Measurements from ENCODE around the gene AKAP7.

DNA sequence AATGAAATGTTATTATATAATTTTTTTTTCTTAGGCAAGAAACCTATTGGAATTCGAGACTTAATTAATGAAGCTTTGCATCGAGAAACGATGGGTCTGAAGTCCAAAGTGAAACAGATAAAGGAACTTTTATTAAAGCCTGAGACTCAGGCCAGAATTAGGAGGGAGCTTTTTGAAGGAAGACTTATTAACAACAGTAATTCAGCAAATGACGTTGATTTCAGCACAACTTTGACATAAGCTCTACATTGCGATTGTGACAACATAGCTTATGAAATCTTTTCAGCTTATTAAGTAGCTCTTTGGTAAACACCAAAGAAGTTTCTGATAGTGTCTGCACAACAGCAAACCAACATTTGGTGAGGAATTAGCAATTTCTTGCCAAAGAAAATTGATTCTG is 147.1 kb downstream of the AKAP7 start:
- TF ChIP-seq, protein P1, sequence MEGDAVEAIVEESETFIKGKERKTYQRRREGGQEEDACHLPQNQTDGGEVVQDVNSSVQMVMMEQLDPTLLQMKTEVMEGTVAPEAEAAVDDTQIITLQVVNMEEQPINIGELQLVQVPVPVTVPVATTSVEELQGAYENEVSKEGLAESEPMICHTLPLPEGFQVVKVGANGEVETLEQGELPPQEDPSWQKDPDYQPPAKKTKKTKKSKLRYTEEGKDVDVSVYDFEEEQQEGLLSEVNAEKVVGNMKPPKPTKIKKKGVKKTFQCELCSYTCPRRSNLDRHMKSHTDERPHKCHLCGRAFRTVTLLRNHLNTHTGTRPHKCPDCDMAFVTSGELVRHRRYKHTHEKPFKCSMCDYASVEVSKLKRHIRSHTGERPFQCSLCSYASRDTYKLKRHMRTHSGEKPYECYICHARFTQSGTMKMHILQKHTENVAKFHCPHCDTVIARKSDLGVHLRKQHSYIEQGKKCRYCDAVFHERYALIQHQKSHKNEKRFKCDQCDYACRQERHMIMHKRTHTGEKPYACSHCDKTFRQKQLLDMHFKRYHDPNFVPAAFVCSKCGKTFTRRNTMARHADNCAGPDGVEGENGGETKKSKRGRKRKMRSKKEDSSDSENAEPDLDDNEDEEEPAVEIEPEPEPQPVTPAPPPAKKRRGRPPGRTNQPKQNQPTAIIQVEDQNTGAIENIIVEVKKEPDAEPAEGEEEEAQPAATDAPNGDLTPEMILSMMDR (IDR thresholded peaks at IDR 0.05; ENCODE audit: low read length): no peak
- no peak for TF ChIP-seq EZH2 (optimal IDR thresholded peaks at IDR 0.05; ENCODE audit: low read depth, low read length)

Measured in MM.1S (cell line).